NOMO-1 treated with DMSO at 0.1 percent for 48 hours (cell line): ENCODE results near the gene SATL1.
"Not testable (repeated sequence)": the region's sequence is repeated elsewhere in the genome, so short reads cannot be mapped to it uniquely, and the experiment has no call there.

ENCODE experiments used
- DNase-seq: peaks from one replicate; lab custom pipeline; 2025; ENCODE audit not compliant: unreplicated experiment; lab: John Stamatoyannopoulos, UW

The SATL1 gene

GRCh38 chrX:85111347-85111746 is 132.2 kb downstream of the SATL1 start:
- DNase-seq: no peak

- no peak for DNase-seq
These were observed 134.3 kb downstream of the SATL1 start for GRCh38 chrX:85109235-85109634.

- no peak for DNase-seq
These were observed 135.4 kb downstream of the SATL1 start for GRCh38 chrX:85108165-85108564.

GRCh38 chrX:85107407-85107806 is 136.2 kb downstream of the SATL1 start:
- DNase-seq: no peak

GRCh38 chrX:85089321-85089840 is 154.2 kb downstream of the SATL1 start:
- no peak for DNase-seq

- DNase-seq: peak; percentile 15
These were observed 158.7 kb downstream of the SATL1 start for GRCh38 chrX:85084770-85085393.

- DNase-seq: not testable (repeated sequence)
These were observed 166.3 kb downstream of the SATL1 start for GRCh38 chrX:85077247-85077646.

- no peak for DNase-seq
These were observed 177.9 kb downstream of the SATL1 start for GRCh38 chrX:85065512-85066198.

GRCh38 chrX:85052636-85053343 is 190.8 kb downstream of the SATL1 start:
- peak; percentile 2 for DNase-seq

GRCh38 chrX:85052205-85052604 is 191.4 kb downstream of the SATL1 start:
- DNase-seq: no peak

- DNase-seq: no peak
These were observed 192.0 kb downstream of the SATL1 start for GRCh38 chrX:85051627-85052026.
